ENCODE data around the gene RNF39.

Gene RNF39

DNA sequence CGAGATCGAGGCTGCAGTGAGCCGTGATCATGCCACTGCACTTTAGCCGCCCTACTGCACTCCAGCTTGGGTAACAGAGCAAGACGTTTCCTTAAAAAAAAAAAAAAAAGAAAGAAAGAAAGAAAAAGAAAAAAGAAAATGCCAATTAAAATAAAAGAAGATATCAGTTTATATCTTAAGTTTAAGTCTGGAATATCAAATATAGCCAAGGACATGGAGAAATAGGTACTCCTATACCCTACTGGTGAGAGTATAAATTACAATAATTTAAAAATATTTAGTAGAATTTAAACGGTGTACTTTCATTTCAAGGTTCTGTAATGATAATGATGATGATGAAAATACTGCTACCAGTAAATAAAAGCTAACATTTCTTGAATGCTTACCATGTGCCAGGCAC, 41.2 kb upstream of the RNF39 start:
- H3K79me2 ChIP-seq (ENCODE audit: insufficient read depth, low read length): no peaks in the 10 kb centered on the region

DNA sequence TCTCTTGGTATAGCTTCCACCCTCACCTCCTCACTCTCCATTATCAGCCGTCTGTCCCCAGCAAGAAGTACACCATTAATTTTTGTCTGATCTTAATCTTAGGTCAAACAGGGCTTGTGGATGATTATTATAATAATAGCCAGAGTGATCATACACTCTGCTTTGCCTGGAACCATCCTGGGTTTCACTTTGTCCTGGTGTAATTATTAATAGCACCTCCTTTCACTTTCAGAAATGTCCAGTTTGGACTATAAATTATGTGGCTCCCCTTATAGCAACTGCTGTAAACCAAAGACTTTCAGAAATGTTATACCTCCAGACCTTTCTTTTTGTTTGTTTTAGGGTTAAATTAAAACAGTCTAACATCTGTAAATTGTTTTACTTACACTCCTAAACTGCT, 38.3 kb upstream of the RNF39 start:
- Histone ChIP-seq H3K27ac (ENCODE audit: low read depth, low read length, poor library complexity, severe bottlenecking) (no peak overlapping the region), H3K27me3 (ENCODE audit: insufficient read depth, low read length) (no peaks in the 10 kb centered on the region), H3F3A (ENCODE audit: insufficient read depth, low read length) (no peaks in the 10 kb centered on the region), H3K4me2 (ENCODE audit: low read length) (no peak overlapping the region), H3K4me1 (ENCODE audit: insufficient read depth, low read length, severe bottlenecking) (no peaks in the 10 kb centered on the region), H3K9me2 (ENCODE audit: low read depth, low read length) (no peaks in the 10 kb centered on the region), H3K9me3 (ENCODE audit: low read length) (no peaks in the 10 kb centered on the region), H4K20me1 (ENCODE audit: insufficient read depth, low read length) (no peaks in the 10 kb centered on the region), H3K9ac (ENCODE audit: low read length) (no peak overlapping the region), H3K36me3 (ENCODE audit: insufficient read depth, low read length) (no peaks in the 10 kb centered on the region), H3K79me2 (ENCODE audit: insufficient read depth, low read length) (no peaks in the 10 kb centered on the region), H2AFZ (ENCODE audit: low read length) (no peak overlapping the region), H3K4me3 (ENCODE audit: low read depth, low read length, poor library complexity, severe bottlenecking) (no peak overlapping the region)
- TF ChIP-seq, protein P1, sequence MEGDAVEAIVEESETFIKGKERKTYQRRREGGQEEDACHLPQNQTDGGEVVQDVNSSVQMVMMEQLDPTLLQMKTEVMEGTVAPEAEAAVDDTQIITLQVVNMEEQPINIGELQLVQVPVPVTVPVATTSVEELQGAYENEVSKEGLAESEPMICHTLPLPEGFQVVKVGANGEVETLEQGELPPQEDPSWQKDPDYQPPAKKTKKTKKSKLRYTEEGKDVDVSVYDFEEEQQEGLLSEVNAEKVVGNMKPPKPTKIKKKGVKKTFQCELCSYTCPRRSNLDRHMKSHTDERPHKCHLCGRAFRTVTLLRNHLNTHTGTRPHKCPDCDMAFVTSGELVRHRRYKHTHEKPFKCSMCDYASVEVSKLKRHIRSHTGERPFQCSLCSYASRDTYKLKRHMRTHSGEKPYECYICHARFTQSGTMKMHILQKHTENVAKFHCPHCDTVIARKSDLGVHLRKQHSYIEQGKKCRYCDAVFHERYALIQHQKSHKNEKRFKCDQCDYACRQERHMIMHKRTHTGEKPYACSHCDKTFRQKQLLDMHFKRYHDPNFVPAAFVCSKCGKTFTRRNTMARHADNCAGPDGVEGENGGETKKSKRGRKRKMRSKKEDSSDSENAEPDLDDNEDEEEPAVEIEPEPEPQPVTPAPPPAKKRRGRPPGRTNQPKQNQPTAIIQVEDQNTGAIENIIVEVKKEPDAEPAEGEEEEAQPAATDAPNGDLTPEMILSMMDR (IDR thresholded peaks at IDR 0.05; ENCODE audit: low read length): no peak
- no peak for TF ChIP-seq EZH2 (IDR thresholded peaks at IDR 0.05; ENCODE audit: borderline replicate concordance, low read length)

More for the DNA sequence above, 41.2 kb upstream of the RNF39 start:
- Histone ChIP-seq H3F3A (ENCODE audit: insufficient read depth, low read length) (no peaks in the 10 kb centered on the region), H3K4me1 (ENCODE audit: insufficient read depth, low read length, severe bottlenecking) (no peaks in the 10 kb centered on the region), H4K20me1 (ENCODE audit: insufficient read depth, low read length) (no peaks in the 10 kb centered on the region), H3K4me2 (ENCODE audit: low read length) (no peak overlapping the region), H2AFZ (ENCODE audit: low read length) (no peak overlapping the region), H3K9me3 (ENCODE audit: low read length) (no peaks in the 10 kb centered on the region), H3K9ac (ENCODE audit: low read length) (no peak overlapping the region), H3K36me3 (ENCODE audit: insufficient read depth, low read length) (no peaks in the 10 kb centered on the region), H3K27ac (ENCODE audit: low read depth, low read length, poor library complexity, severe bottlenecking) (no peak overlapping the region), H3K4me3 (ENCODE audit: low read depth, low read length, poor library complexity, severe bottlenecking) (no peak overlapping the region), H3K9me2 (ENCODE audit: low read depth, low read length) (no peaks in the 10 kb centered on the region), H3K27me3 (ENCODE audit: insufficient read depth, low read length) (no peaks in the 10 kb centered on the region; the same call in 1 of the 2 replicates)
- no peak for TF ChIP-seq EZH2 (IDR thresholded peaks at IDR 0.05; ENCODE audit: borderline replicate concordance, low read length)
- TF ChIP-seq, protein P1 (IDR thresholded peaks at IDR 0.05; ENCODE audit: low read length): no peak

DNA sequence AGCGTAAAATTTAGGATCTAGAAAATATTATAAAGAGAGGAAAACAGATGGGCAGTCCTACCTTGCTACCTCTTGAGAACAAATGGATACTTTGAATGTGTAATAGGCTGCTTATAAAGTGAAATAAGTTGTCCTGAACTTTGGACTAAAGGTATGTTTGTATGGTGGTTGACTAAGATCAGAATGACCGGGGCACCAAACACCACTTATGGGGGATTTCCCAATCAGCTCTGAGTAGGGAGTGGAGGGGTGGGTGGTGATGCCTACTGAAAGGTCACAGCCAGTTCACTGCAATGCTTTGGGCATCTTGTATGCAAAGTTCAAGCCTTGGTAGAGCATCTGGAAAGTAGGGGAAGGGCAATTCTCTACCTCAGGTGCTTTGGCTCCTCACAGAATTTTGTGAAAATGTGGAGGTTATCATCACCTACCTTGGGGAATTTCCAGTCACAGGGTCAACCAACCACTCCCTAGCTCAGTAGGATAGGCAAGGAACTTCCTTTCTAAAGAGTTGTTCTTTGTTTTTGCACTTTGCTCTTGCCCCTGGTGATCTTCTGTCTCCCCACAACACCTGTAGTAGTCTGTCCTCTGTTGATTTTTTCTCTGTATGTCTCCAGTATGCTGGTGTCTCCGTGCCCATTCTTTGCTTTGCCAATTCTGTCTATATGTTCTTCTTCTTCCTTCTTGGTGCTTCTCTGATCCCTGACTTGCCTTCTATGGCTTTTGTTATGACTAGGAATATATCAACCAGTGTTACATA, 37.6 kb upstream of the RNF39 start, which contains the start of gene TRIM31:
Gene TRIM31 (minus strand): TSS at position 88 of the 757 bp plus-strand sequence. CDS start 285 bp downstream, outside the sequence.
- Histone ChIP-seq H3K36me3 (ENCODE audit: insufficient read depth, low read length) (no peaks in the 10 kb centered on the region), H3K4me1 (ENCODE audit: insufficient read depth, low read length, severe bottlenecking) (no peaks in the 10 kb centered on the region), H3K27ac (ENCODE audit: low read depth, low read length, poor library complexity, severe bottlenecking) (no peak within 1 kb of the TSS), H3K9me3 (ENCODE audit: low read length) (no peaks in the 10 kb centered on the region), H3K9ac (ENCODE audit: low read length) (no peak within 1 kb of the TSS), H3K9me2 (ENCODE audit: low read depth, low read length) (no peaks in the 10 kb centered on the region), H3K4me2 (ENCODE audit: low read length) (no peak within 1 kb of the TSS), H2AFZ (ENCODE audit: low read length) (no peak within 1 kb of the TSS), H3K79me2 (ENCODE audit: insufficient read depth, low read length) (no peaks in the 10 kb centered on the region), H4K20me1 (ENCODE audit: insufficient read depth, low read length) (no peaks in the 10 kb centered on the region), H3F3A (ENCODE audit: insufficient read depth, low read length) (no peaks in the 10 kb centered on the region), H3K27me3 (ENCODE audit: insufficient read depth, low read length) (no peaks in the 10 kb centered on the region), H3K4me3 (ENCODE audit: low read depth, low read length, poor library complexity, severe bottlenecking) (no peak within 1 kb of the TSS)
- TF ChIP-seq, protein P1 (IDR thresholded peaks at IDR 0.05; ENCODE audit: low read length): no peak
- TF ChIP-seq EZH2 (IDR thresholded peaks at IDR 0.05; ENCODE audit: borderline replicate concordance, low read length): no peak

Data from OCI-LY1 (cell line).